Limb (tissue), 2 donors: ENCODE data around the gene MYOG.

Experiments
- DNase-seq, 2 donors: peaks; one replicate each; pipeline ENCODE4 v3.0.0-alpha.2; 2016; ENCODE audit errors: extremely low spot score in 2 of 2

MYOG gene

GRCh38 chr1:203085528-203086406 is at the start of gene MYOG:
Gene MYOG, minus strand, starts transcription at chr1:203086012. Its CDS starts 51 bp downstream, at chr1:203085961.
- peak; percentile 67 to 73 for DNase-seq

DNA sequence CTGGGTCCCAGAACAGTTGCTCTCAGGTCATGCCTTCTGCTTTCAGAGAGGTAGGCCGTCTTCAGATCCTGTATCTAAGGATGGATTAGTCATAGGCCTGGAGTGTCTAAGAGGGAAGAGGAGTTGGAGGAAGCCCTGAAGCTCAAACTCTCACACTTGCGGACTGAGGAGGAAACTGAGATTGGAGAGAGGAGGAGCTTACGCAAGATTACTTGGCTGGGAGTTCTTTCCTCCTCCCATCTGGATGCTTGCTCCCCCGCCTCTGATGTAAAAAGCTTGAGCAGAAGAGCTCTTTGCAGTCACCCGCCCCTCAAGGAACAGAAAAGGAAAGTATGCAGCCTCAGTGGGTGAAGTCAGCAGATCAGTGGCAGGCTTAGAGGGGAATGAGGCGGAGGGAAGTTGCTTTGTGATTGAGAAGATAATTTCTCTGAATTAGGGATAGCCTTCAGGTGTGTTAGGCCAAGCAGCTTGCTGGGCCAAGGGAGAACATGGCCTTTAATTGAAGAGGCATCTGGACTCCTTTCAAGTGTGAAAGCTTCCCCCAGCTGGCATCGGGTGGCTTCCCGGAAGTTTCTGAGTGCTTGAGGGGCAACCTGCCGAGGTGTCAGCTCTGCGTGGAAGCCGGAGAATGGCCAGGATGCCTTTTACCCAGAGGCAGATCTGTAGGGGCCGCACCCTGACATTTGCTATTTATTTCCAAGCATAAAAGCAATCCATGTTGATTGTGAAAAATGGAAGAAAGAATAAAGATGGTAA is 48.3 kb upstream of the MYOG start:
- no peak for DNase-seq

- no peak for DNase-seq
These were observed 45.9 kb upstream of the MYOG start for GRCh38 chr1:203131548-203132200.

DNA sequence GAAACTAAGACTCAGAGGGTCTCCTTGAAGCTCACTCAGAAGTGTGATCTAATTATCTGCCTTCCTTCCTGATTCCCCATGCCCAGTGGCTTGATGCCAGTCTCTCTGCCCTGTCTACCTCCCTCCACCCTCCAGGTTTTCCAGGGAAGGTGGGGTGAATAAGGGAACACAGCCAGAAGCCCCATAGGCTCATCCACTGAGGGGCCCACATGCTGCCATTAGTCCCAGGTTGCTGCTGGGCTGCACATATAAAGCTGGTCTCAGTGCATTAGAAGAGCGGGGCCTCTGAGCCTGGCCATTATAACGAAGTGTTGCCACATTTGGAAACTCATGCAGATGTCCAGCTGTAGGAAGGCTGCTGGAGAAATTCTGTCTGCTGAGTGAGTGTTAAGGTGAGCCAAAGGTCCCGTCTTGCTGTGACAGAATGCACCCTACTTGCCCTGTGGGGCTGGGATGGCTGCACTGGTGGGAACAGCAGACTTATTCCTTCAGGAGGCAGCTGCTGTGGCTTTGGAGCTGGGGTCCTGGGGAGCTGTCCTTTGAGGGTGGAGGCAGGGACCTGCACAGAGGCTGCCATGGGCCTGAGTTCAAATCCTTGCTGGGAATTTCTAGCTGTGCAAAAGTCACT is 44.7 kb upstream of the MYOG start:
- peak in 1 of 2 donors; percentile 24 for DNase-seq

DNA sequence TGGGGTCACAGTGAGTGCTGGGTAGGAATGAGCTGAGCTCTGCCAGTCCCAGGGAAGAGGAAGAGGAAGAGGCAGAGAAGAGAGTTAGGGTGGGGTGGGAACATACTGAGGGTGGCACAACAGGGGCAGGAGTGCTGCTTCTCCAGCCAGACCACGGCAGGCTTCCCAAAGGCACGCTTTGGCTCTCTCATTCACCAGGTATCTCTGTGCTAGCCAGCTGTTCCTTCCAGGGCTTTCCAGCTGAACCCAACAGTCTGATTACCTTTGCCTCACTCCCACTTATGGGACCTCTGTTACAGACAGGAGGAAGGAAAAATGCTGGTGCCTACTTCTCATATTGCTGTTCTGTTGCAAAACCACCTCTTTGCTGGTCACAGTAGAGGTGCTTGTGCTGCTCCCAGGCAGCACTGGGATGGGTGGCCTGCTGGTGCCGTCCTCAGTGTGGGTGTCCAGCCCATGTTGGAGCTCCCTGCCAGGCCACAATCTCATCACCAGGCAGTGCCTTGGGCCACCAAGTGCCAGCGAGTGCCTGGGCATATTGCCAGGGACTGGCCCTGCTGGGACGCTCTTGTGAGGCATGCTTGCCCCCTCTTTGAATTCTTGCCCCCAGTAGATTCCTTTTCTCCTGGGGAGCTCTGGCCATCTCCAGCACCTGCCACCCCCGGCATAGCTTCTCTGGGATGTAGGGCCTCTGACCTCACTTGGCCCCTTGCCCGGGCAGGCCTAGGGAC is 43.9 kb upstream of the MYOG start:
- peak in 1 of 2 donors; percentile 48 for DNase-seq

DNA sequence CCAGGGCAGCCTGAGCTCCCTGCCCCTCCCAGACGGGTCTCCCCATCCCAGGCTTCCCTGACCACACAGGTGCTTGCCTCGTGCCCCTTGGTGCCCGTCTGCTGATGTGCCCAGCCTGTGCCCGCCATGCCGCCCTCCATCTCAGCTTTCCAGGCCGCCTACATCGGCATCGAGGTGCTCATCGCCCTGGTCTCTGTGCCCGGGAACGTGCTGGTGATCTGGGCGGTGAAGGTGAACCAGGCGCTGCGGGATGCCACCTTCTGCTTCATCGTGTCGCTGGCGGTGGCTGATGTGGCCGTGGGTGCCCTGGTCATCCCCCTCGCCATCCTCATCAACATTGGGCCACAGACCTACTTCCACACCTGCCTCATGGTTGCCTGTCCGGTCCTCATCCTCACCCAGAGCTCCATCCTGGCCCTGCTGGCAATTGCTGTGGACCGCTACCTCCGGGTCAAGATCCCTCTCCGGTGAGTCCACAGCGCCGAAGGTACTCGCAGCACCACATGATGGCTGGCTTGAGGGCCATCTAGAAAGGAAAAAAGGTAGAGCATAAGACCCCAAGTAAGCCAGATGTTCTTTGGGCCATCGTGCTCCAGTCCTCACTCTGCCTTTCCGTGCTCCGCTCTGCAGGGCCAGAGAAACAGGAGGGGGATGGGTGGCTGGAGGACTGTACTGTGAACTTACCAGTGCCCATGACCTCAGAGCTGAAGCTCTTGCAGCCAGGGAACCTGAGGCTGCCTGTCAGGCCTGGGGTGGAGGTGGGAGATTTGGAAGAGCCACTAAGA is 43.1 kb upstream of the MYOG start:
- peak in 1 of 2 donors; percentile 28 for DNase-seq

- DNase-seq: no peak
These were observed 42.6 kb upstream of the MYOG start for GRCh38 chr1:203128431-203128715.

- DNase-seq: peak; percentile 40 to 79
These were observed 42.0 kb upstream of the MYOG start, which contains the start of gene ADORA1 for GRCh38 chr1:203127666-203128430. Gene ADORA1, plus strand, starts transcription at chr1:203127726. Its CDS starts 1,116 bp downstream, at chr1:203128842.

GRCh38 chr1:203126866-203127665 is 41.3 kb upstream of the MYOG start:
- DNase-seq: no peak

DNA sequence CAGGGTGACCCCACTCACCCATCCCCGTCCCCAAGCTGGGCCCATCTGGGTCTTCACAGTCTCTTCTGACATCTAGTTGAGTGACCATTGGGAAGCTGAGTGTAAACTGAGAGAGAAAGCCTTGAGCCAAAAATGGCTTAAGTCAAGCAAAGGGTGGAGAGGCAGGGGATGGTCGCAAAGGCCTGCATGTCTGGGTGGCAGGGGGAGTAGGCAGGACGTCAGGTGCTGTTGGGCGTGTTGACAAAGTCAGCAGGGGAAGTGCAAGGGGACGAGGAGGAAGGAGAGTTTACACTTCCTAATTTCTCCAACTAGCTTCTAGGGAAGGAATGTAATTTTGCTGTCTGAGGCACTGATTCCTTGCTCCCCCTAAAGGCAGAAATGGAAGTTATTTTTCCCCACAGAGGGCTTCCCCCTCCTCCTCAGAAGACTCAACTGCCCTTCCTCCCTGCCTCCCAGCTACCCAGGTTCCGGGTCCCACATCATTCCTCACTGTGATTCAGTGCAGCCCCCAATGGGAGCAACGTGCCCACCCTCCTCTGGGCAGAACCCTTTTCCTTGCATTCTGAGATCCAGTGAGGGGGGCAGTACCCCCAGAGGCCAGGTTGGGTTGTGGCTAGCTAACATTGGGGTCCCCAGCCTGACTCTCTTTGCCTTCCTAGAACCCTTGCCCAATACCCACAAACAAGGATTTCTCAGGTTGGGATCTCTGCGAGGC is 40.5 kb upstream of the MYOG start:
- peak in 1 of 2 donors; percentile 37 for DNase-seq

DNA sequence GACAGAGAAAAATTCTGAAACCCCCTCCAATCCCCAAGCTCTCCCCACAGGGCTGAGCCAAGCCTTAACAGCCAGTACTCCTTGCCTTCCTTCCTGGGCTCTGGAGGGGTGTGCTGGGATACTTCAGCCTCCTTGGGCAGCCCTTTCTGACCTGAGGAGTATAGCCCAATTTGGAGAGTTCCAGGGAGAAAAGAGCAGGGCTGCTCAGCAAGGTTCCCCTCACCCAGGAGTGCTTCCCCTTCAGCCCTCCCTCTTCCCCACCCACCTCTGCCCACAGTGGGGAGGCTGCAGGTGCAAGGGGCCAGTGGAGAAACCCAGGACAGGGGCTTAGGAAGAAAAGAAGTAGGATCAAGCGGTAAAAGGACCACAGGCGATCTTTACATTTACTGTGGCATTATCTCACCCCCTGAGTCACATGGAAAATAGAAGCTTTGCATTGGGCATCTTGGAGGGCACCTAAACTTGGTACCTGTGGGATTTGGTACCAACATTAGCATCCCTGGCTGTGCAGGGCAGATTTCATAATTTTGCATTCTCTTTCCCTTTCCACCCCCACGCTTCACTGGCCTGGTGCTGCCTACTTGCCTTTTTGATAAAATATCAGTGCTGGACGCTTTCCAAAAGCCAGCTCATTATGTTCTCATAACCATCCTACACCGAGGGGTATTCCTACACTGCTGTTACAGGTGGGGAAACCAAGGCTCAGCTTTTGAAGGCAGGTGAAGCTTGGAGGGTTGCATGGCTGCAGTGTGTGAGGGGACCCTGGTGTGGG is 38.9 kb upstream of the MYOG start:
- no peak for DNase-seq

DNA sequence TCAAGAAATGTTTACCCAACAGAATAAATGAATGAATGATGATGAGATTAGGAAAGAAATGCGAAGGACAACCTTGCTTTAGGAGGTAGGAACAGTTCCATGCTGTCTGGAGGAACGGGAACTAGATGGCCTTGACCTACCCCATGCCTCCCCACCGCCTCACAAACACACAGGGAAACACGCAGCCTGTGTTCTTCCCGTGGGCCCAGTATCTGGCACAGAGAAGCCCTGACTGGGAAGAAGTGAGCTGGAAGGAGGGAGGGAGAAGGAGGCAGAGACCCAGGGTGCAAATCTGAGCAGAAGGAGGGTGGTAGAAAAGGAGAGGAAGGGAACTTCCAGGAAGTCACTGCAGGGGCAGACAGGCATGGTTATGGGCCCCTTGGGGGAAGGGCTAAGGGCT is 38.2 kb upstream of the MYOG start:
- DNase-seq: no peak

DNA sequence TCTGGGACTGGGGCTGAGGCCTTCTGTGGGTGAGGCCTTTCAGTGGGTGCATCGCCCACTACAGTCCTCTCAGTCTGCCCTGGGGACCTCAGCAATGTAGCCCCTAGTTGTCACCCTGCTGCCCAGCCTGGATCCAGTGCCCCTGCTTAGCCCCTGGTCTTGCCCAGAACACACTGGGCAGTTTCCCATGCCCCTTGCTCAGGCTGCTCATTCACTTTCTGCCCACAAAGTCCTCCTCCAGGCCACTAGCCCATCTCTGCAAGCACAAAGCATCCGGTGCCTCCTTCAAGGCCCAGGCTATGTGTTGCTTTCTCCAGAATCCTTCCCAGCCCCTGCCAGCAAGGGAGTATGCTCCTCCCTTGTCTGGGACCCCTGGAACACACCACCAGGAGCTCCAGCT is 36.3 kb upstream of the MYOG start:
- no peak for DNase-seq

GRCh38 chr1:203121186-203122015 is 35.6 kb upstream of the MYOG start:
- DNase-seq: no peak

- no peak for DNase-seq
These were observed 34.7 kb upstream of the MYOG start for GRCh38 chr1:203120325-203121153.
